ENCODE measurements around the gene CHRNA4. TPM values are rescaled to one million over a fixed set of nuclear protein-coding genes. Genes with fewer than 3 reads are reported as not detected.

The CHRNA4 gene
- total and polyA plus RNA-seq, 2 donors from 2014 or later: 0.44 to 0.67 TPM

DNA sequence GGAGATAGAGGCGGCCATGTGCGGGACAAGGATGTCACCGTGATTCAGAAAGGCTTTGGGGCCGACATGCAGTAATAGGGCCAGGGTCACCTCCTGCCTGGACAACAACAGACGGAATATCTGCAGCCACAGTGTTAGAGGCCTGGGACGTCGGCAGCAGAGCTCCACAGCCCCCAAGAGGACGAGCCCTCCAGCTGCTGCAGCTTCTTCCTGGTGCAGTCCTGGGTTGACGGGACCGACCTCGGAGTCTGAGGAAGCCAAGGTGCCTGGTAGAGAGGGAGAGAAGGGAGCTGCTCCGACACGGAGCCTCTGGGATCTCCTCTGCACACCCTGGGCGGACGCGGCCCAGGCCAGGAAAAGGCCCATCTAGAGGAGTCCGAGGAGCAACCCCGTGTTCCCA is 23.2 kb upstream of the CHRNA4 start:
- FAIRE-seq (no peak), DNase-seq (no peak)
- no peaks in the 10 kb centered on the region for H3K36me3 ChIP-seq (ENCODE audit: control insufficient read depth in 2 of 3, insufficient read depth in 3 of 3, low read length in 3 of 3)
- H3K27me3 ChIP-seq (ENCODE audit: control insufficient read depth, insufficient read depth, low read length): no peaks in the 10 kb centered on the region
- H3K4me3 ChIP-seq (ENCODE audit: low read length in 3 of 3): no peak overlapping the region
- H3K4me1 ChIP-seq (ENCODE audit: control insufficient read depth in 2 of 3, insufficient read depth in 2 of 3, low read depth in 1 of 3, low read length in 3 of 3): no peaks in the 10 kb centered on the region
- H3K9ac ChIP-seq (ENCODE audit: low read length in 3 of 3): no peak overlapping the region
- TF ChIP-seq, protein P1, sequence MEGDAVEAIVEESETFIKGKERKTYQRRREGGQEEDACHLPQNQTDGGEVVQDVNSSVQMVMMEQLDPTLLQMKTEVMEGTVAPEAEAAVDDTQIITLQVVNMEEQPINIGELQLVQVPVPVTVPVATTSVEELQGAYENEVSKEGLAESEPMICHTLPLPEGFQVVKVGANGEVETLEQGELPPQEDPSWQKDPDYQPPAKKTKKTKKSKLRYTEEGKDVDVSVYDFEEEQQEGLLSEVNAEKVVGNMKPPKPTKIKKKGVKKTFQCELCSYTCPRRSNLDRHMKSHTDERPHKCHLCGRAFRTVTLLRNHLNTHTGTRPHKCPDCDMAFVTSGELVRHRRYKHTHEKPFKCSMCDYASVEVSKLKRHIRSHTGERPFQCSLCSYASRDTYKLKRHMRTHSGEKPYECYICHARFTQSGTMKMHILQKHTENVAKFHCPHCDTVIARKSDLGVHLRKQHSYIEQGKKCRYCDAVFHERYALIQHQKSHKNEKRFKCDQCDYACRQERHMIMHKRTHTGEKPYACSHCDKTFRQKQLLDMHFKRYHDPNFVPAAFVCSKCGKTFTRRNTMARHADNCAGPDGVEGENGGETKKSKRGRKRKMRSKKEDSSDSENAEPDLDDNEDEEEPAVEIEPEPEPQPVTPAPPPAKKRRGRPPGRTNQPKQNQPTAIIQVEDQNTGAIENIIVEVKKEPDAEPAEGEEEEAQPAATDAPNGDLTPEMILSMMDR (IDR thresholded peaks at IDR 0.05; ENCODE audit: borderline replicate concordance, extremely low read depth, insufficient read depth): no peak
- H3K9me3 ChIP-seq (ENCODE audit: control insufficient read depth in 2 of 3, insufficient read depth in 1 of 3, low read length in 3 of 3): peaks cover 0 to 9% (median 7%) of the 10 kb centered on the region in 3 donors
- intact Hi-C loops (cut with DNase I): no loop called here
- H3K27ac ChIP-seq (ENCODE audit: low read depth in 2 of 2, low read length in 2 of 2): no peak overlapping the region

DNA sequence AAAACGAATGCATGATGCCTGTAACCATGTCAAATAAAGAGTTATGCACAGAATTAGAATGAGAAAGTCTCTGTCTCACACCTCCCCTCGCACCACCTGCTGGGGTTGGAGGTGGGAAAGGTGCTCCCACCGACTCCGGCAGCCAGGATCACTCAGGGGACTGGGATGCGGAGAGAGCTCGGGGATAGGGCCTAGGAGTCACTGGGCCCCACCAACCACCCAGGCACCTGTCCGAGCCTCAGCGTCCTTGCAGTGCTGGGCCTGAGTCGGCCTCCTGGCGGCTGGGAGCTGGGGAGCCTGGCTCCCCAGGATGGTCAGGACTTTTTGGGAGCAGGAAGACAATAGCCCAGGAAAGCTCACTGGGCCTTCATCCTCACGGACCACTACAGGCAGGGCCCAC is 22.4 kb upstream of the CHRNA4 start:
- Histone ChIP-seq H3K27ac (ENCODE audit: low read depth in 2 of 2, low read length in 2 of 2) (no peak overlapping the region), H3K27me3 (ENCODE audit: control insufficient read depth, insufficient read depth, low read length) (no peaks in the 10 kb centered on the region), H3K4me1 (ENCODE audit: control insufficient read depth in 2 of 3, insufficient read depth in 2 of 3, low read depth in 1 of 3, low read length in 3 of 3) (no peaks in the 10 kb centered on the region), H3K4me3 (ENCODE audit: low read length in 3 of 3) (no peak overlapping the region), H3K36me3 (ENCODE audit: control insufficient read depth in 2 of 3, insufficient read depth in 3 of 3, low read length in 3 of 3) (no peaks in the 10 kb centered on the region), H3K9me3 (ENCODE audit: control insufficient read depth in 2 of 3, insufficient read depth in 1 of 3, low read length in 3 of 3) (peaks cover 0 to 9% (median 7%) of the 10 kb centered on the region in 3 donors), H3K9ac (ENCODE audit: low read length in 3 of 3) (no peak overlapping the region)
- FAIRE-seq (no peak), DNase-seq (no peak)
- intact Hi-C loops (cut with DNase I): no loop called here
- TF ChIP-seq, protein P1 (IDR thresholded peaks at IDR 0.05; ENCODE audit: borderline replicate concordance, extremely low read depth, insufficient read depth): no peak

DNA sequence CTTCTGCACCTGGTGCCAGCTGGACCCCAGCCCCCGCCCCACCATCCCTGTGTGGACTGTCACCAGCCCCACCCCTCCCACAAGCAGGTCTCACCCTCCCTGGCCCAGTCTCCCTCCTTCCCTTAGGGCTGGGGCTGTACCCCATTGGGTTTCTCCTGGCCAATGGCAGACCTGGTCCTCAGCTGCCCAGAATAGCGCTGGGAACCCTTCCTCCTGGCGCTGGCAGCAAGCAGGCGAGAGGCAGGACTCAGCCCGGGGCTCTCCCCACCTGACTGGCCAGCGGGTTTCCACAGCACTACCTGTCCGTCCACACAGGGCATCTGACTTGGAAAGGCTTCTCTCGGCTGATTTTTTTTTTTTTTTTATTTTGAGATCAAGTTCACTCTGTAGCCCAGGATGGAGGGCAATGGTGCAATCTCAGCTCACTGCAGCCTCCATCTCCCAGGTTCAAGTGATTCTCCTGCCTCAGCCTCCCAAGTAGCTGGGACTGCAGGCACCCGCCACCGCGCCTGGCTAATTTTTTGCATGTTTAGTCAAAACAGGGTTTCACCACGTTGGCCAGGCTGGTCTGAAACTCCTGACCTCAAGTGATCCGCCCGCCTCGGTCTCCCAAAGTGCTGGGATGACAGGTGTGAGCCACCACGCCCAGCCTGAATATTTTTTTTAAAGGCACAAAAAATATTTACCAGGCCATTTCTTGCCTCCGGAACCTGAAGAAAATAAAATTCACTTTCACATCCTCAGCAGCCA is 21.6 kb upstream of the CHRNA4 start:
- TF ChIP-seq, protein P1 (IDR thresholded peaks at IDR 0.05; ENCODE audit: borderline replicate concordance, extremely low read depth, insufficient read depth): no peak
- Histone ChIP-seq H3K36me3 (ENCODE audit: control insufficient read depth in 2 of 3, insufficient read depth in 3 of 3, low read length in 3 of 3) (no peaks in the 10 kb centered on the region), H3K27me3 (ENCODE audit: control insufficient read depth, insufficient read depth, low read length) (no peaks in the 10 kb centered on the region), H3K27ac (ENCODE audit: low read depth in 2 of 2, low read length in 2 of 2) (no peak overlapping the region), H3K4me1 (ENCODE audit: control insufficient read depth in 2 of 3, insufficient read depth in 2 of 3, low read depth in 1 of 3, low read length in 3 of 3) (no peaks in the 10 kb centered on the region), H3K4me3 (ENCODE audit: low read length in 3 of 3) (no peak overlapping the region), H3K9ac (ENCODE audit: low read length in 3 of 3) (no peak overlapping the region), H3K9me3 (ENCODE audit: control insufficient read depth in 2 of 3, insufficient read depth in 1 of 3, low read length in 3 of 3) (peaks cover 0 to 9% (median 7%) of the 10 kb centered on the region in 3 donors)
- DNase-seq (no peak), FAIRE-seq (no peak)
- intact Hi-C loops (cut with DNase I): no loop called here

Data from kidney (tissue), 14 donors.